Progenitor cell of endocrine pancreas (in vitro differentiated cells): ENCODE data around the gene ANKUB1. TPM values are rescaled to one million over a fixed set of nuclear protein-coding genes. Genes with fewer than 3 reads are reported as not detected.
A peak's percentile ranks its signal among the peaks of the same experiment; 100 is the strongest.

ENCODE experiments used
- DNase-seq: peaks from one replicate; pipeline ENCODE4 v3.0.0; 2021; ENCODE audit warnings: low spot score; ENCODE audit not compliant: unreplicated experiment
- H3K27ac Mint-ChIP-seq: 2 replicates; pipeline ENCODE4 v1.8.0; 2021; ENCODE audit warnings: mild to moderate bottlenecking, moderate library complexity, mixed read lengths
- H3K27me3 Mint-ChIP-seq: 2 replicates; pipeline ENCODE4 v1.8.0; 2021; ENCODE audit warnings: mixed read lengths
- H3K36me3 Mint-ChIP-seq: 2 replicates; pipeline ENCODE4 v1.8.0; 2022; ENCODE audit warnings: mixed read lengths; ENCODE audit not compliant: insufficient read depth
- H3K4me1 Mint-ChIP-seq: 2 replicates; pipeline ENCODE4 v1.8.0; 2021; ENCODE audit warnings: low read depth, mixed read lengths
- H3K4me3 Mint-ChIP-seq: 2 replicates; pipeline ENCODE4 v1.8.0; 2021; ENCODE audit warnings: low read depth, mild to moderate bottlenecking, moderate library complexity, mixed read lengths
- H3K9me3 Mint-ChIP-seq: 2 replicates; pipeline ENCODE4 v1.8.0; 2021; ENCODE audit warnings: low read depth, mixed read lengths
- CTCF ChIP-seq: fragments of 200-600 bp; sonication (generic); IDR thresholded peaks from one replicate; pipeline ENCODE4 v1.5.0; 2021; ENCODE audit warnings: antibody characterized with exemption, mild to moderate bottlenecking; ENCODE audit not compliant: unreplicated experiment
- total RNA-seq: library from RNA; stranded (reverse); gene quantifications from 2 replicates; pipeline ENCODE4 v1.2.1, GENCODE V29; 2021

ANKUB1 gene
- total RNA-seq, 1 donor from 2014 or later, result not detected

GRCh38 chr3:149751551-149751950 lies 40.8 kb downstream of the ANKUB1 start:
- Mint-ChIP-seq H3K27me3 (peaks cover 4% of the 10 kb centered on the region), H3K4me3 (peak overlapping the region; percentile 99), H3K9me3 (no peaks in the 10 kb centered on the region), H3K27ac (no peak overlapping the region), H3K4me1 (peaks cover 6% of the 10 kb centered on the region), H3K36me3 (peaks cover 12% of the 10 kb centered on the region)
- no peak for DNase-seq
- TF ChIP-seq CTCF, result no peak

- Mint-ChIP-seq H3K4me3 (no peak overlapping the region), H3K4me1 (no peaks in the 10 kb centered on the region), H3K27me3 (no peaks in the 10 kb centered on the region), H3K9me3 (no peaks in the 10 kb centered on the region), H3K27ac (no peak overlapping the region), H3K36me3 (peaks cover 20% of the 10 kb centered on the region)
- no peak for DNase-seq
- TF ChIP-seq CTCF, result no peak
These were observed 47.7 kb downstream of the ANKUB1 start for GRCh38 chr3:149744606-149745005.

GRCh38 chr3:149744151-149744550 lies 48.2 kb downstream of the ANKUB1 start:
- H3K27ac Mint-ChIP-seq, result no peak overlapping the region
- DNase-seq, result no peak
- peaks cover 2% of the 10 kb centered on the region for H3K4me1 Mint-ChIP-seq
- TF ChIP-seq CTCF, result no peak
- peaks cover 19% of the 10 kb centered on the region for H3K36me3 Mint-ChIP-seq
- no peaks in the 10 kb centered on the region for H3K27me3 Mint-ChIP-seq
- no peaks in the 10 kb centered on the region for H3K9me3 Mint-ChIP-seq
- no peak overlapping the region for H3K4me3 Mint-ChIP-seq

- Mint-ChIP-seq H3K36me3 (peaks cover 10% of the 10 kb centered on the region), H3K9me3 (no peaks in the 10 kb centered on the region), H3K4me3 (no peak overlapping the region), H3K4me1 (peaks cover 4% of the 10 kb centered on the region), H3K27me3 (no peaks in the 10 kb centered on the region), H3K27ac (peak overlapping the region; percentile 74)
- DNase-seq, result no peak
- TF ChIP-seq CTCF, result no peak
These were observed 53.0 kb downstream of the ANKUB1 start for GRCh38 chr3:149739396-149739795.

- no peak for TF ChIP-seq CTCF
- peaks cover 4% of the 10 kb centered on the region for H3K4me1 Mint-ChIP-seq
- H3K9me3 Mint-ChIP-seq, result no peaks in the 10 kb centered on the region
- DNase-seq, result no peak
- H3K27me3 Mint-ChIP-seq, result no peaks in the 10 kb centered on the region
- no peak overlapping the region for H3K4me3 Mint-ChIP-seq
- H3K36me3 Mint-ChIP-seq, result peaks cover 10% of the 10 kb centered on the region
- peak overlapping the region; percentile 74 for H3K27ac Mint-ChIP-seq
These were observed 53.5 kb downstream of the ANKUB1 start for GRCh38 chr3:149738876-149739275.
